ENCODE data around the gene ADGRA1. TPM values are rescaled to one million over a fixed set of nuclear protein-coding genes. Genes with fewer than 3 reads are reported as not detected.

ADGRA1 gene
- total and polyA plus RNA-seq, 2 of the 13 experiments (the other 11 are each of a cell fraction or from before 2014, with no cell fraction given), result not detected

DNA sequence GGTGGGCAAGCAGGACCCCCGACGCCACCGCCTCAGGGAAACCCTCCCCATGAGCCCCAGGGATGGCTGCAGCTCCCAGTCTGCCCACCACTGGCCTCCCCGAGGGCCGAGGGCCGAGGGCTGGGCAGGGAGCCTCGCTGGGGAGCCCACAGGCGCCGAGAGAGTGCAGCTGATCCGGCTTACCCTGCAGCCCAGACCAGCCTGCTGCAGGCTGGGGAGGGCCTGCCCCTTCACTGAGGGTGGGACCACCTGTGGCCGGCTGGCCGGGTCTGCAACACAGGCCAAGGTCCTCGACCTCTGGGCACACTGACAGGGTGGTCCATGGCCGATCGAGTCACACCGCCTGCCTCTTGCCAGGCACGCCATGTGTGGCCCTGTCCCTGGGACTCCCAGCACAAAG lies 27.3 kb upstream of the ADGRA1 start:
- DNase-seq (ENCODE audit: low spot score) (no peak), FAIRE-seq (no peak), ATAC-seq (peak; percentile 27; the same call in 2 of the 3 replicates)
- Histone ChIP-seq H3K79me2 (ENCODE audit: insufficient read depth, low read length) (no peaks in the 10 kb centered on the region), H3K9ac (ENCODE audit: insufficient read depth, low read depth, low read length) (no peak overlapping the region), H2AFZ (ENCODE audit: low read length) (no peak overlapping the region), H3K27me3 (ENCODE audit: control insufficient read depth in 1 of 2, insufficient read depth in 2 of 2, low read length in 2 of 2) (peaks cover 16 to 60% of the 10 kb centered on the region in 2 experiments), H4K20me1 (ENCODE audit: insufficient read depth, low read length) (no peaks in the 10 kb centered on the region), H3K36me3 (replicated peaks in 1 of 2; ENCODE audit: control insufficient read depth in 1 of 2, insufficient read depth in 2 of 2, low read length in 2 of 2) (no peaks in the 10 kb centered on the region), H3K4me3 (replicated peaks in 1 of 3; ENCODE audit: insufficient read depth in 1 of 3, low read depth in 2 of 3, low read length in 3 of 3) (no peak overlapping the region), H3K4me2 (ENCODE audit: low read depth, low read length) (no peak overlapping the region), H3K27ac (ENCODE audit: extremely low read length, insufficient read depth, low read length) (no peak overlapping the region), H3K9me3 (ENCODE audit: low read length) (no peaks in the 10 kb centered on the region), H3K4me1 (ENCODE audit: insufficient read depth, low read length) (no peaks in the 10 kb centered on the region)
- BruUV-seq (replicated peaks), result no TSS peak
- ChIA-PET CTCF (ENCODE audit: low intra/inter-chr PET ratio, low total read pairs) (no interaction called here), POLR2A (no interaction called here)
- in situ Hi-C loops (cut with HindIII; ENCODE audit: extremely low pct_ligation_motif_present, low pct_unique_long_range_greater_than_20kb), result no loop called here
- intact Hi-C loops (cut with micrococcal nuclease; ENCODE audit: unreplicated experiment), result no loop called here
- TF ChIP-seq, protein P1, sequence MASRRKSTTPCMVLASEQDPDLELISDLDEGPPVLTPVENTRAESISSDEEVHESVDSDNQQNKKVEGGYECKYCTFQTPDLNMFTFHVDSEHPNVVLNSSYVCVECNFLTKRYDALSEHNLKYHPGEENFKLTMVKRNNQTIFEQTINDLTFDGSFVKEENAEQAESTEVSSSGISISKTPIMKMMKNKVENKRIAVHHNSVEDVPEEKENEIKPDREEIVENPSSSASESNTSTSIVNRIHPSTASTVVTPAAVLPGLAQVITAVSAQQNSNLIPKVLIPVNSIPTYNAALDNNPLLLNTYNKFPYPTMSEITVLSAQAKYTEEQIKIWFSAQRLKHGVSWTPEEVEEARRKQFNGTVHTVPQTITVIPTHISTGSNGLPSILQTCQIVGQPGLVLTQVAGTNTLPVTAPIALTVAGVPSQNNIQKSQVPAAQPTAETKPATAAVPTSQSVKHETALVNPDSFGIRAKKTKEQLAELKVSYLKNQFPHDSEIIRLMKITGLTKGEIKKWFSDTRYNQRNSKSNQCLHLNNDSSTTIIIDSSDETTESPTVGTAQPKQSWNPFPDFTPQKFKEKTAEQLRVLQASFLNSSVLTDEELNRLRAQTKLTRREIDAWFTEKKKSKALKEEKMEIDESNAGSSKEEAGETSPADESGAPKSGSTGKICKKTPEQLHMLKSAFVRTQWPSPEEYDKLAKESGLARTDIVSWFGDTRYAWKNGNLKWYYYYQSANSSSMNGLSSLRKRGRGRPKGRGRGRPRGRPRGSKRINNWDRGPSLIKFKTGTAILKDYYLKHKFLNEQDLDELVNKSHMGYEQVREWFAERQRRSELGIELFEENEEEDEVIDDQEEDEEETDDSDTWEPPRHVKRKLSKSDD (CRISPR knock-in tag; IDR thresholded peaks at IDR 0.05; ENCODE audit: low read depth), result no peak
- no peak for TF ChIP-seq ZNF235 (CRISPR knock-in tag; IDR thresholded peaks at IDR 0.05; ENCODE audit: borderline replicate concordance)
- 15% methylated on average over 4 of the region's 17 CpGs for WGBS (ENCODE audit: low lambda C conversion rate)

DNA sequence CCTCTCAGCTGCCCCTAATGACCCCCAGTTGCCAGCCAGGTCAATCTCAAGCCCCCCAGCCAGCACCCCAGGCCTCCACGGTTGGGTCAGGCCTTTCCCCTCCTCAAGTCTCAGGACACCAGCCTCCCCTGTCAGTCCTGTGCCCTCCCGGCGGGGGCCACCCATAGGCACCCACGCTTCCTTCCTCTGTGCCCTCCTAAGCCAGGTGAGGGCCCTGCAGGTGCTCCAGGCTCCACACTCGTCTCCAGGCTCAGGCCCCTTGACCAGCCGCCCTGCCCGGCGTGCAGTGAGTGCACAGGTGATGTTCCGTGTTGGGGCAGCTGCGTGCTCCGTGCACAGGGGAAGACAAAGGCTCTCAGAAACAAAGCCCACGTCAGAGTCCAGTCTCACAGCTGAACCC lies 26.8 kb upstream of the ADGRA1 start:
- 7% methylated on average over 9 of the region's 12 CpGs for WGBS (ENCODE audit: low lambda C conversion rate)
- CTCF ChIA-PET (ENCODE audit: low intra/inter-chr PET ratio, low total read pairs), result no interaction called here
- intact Hi-C loops (cut with micrococcal nuclease; ENCODE audit: unreplicated experiment), result no loop called here
- TF ChIP-seq SCMH1 (CRISPR knock-in tag; IDR thresholded peaks at IDR 0.05; ENCODE audit: borderline replicate concordance) (no peak), ZNF891 (CRISPR knock-in tag; IDR thresholded peaks at IDR 0.05) (no peak), POGZ (CRISPR knock-in tag; IDR thresholded peaks at IDR 0.05) (no peak), TBP (CRISPR knock-in tag; IDR thresholded peaks at IDR 0.05) (no peak), GATAD1 (CRISPR knock-in tag; IDR thresholded peaks at IDR 0.05) (no peak), FOXJ3 (CRISPR knock-in tag; IDR thresholded peaks at IDR 0.05; ENCODE audit: borderline replicate concordance) (no peak), ZNF367 (CRISPR knock-in tag; IDR thresholded peaks at IDR 0.05; ENCODE audit: borderline replicate concordance) (no peak), EEA1 (CRISPR knock-in tag; IDR thresholded peaks at IDR 0.05; ENCODE audit: borderline replicate concordance) (no peak)
- TF ChIP-seq, protein P2, sequence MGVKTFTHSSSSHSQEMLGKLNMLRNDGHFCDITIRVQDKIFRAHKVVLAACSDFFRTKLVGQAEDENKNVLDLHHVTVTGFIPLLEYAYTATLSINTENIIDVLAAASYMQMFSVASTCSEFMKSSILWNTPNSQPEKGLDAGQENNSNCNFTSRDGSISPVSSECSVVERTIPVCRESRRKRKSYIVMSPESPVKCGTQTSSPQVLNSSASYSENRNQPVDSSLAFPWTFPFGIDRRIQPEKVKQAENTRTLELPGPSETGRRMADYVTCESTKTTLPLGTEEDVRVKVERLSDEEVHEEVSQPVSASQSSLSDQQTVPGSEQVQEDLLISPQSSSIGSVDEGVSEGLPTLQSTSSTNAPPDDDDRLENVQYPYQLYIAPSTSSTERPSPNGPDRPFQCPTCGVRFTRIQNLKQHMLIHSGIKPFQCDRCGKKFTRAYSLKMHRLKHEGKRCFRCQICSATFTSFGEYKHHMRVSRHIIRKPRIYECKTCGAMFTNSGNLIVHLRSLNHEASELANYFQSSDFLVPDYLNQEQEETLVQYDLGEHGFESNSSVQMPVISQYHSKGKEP (CRISPR knock-in tag; IDR thresholded peaks at IDR 0.05), result no peak
- TF ChIP-seq, protein P3, sequence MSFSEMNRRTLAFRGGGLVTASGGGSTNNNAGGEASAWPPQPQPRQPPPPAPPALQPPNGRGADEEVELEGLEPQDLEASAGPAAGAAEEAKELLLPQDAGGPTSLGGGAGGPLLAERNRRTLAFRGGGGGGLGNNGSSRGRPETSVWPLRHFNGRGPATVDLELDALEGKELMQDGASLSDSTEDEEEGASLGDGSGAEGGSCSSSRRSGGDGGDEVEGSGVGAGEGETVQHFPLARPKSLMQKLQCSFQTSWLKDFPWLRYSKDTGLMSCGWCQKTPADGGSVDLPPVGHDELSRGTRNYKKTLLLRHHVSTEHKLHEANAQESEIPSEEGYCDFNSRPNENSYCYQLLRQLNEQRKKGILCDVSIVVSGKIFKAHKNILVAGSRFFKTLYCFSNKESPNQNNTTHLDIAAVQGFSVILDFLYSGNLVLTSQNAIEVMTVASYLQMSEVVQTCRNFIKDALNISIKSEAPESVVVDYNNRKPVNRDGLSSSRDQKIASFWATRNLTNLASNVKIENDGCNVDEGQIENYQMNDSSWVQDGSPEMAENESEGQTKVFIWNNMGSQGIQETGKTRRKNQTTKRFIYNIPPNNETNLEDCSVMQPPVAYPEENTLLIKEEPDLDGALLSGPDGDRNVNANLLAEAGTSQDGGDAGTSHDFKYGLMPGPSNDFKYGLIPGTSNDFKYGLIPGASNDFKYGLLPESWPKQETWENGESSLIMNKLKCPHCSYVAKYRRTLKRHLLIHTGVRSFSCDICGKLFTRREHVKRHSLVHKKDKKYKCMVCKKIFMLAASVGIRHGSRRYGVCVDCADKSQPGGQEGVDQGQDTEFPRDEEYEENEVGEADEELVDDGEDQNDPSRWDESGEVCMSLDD (CRISPR knock-in tag; IDR thresholded peaks at IDR 0.05; ENCODE audit: borderline replicate concordance), result no peak

More for the DNA sequence above, 26.8 kb upstream of the ADGRA1 start:
- ATAC-seq (no peak; the same call in 2 of the 3 replicates), FAIRE-seq (no peak), DNase-seq (ENCODE audit: low spot score) (no peak)
- no peaks in the 10 kb centered on the region for H3K4me1 ChIP-seq (ENCODE audit: insufficient read depth, low read length)
- no peaks in the 10 kb centered on the region for H3K9me3 ChIP-seq (ENCODE audit: low read length)
- in situ Hi-C loops (cut with HindIII; ENCODE audit: extremely low pct_ligation_motif_present, low pct_unique_long_range_greater_than_20kb), result no loop called here
- no peak overlapping the region for H2AFZ ChIP-seq (ENCODE audit: low read length)
- no peaks in the 10 kb centered on the region for H3K36me3 ChIP-seq (replicated peaks in 1 of 2; ENCODE audit: control insufficient read depth in 1 of 2, insufficient read depth in 2 of 2, low read length in 2 of 2)
- H3K79me2 ChIP-seq (ENCODE audit: insufficient read depth, low read length), result no peaks in the 10 kb centered on the region
- H3K4me3 ChIP-seq (replicated peaks in 1 of 3; ENCODE audit: insufficient read depth in 1 of 3, low read depth in 2 of 3, low read length in 3 of 3), result no peak overlapping the region
- H3K4me2 ChIP-seq (ENCODE audit: low read depth, low read length), result no peak overlapping the region
- BruUV-seq (replicated peaks), result no TSS peak
- H4K20me1 ChIP-seq (ENCODE audit: insufficient read depth, low read length), result no peaks in the 10 kb centered on the region
- H3K9ac ChIP-seq (ENCODE audit: insufficient read depth, low read depth, low read length), result no peak overlapping the region
- POLR2A ChIA-PET, result no interaction called here
- H3K27me3 ChIP-seq (ENCODE audit: control insufficient read depth in 1 of 2, insufficient read depth in 2 of 2, low read length in 2 of 2), result peaks cover 16 to 58% of the 10 kb centered on the region in 2 experiments
- no peak overlapping the region for H3K27ac ChIP-seq (ENCODE audit: extremely low read length, insufficient read depth, low read length)

Data from HepG2 (cell line).